Measurements from ENCODE around the gene BCAS1. TPM values are rescaled to one million over a fixed set of nuclear protein-coding genes. Genes with fewer than 3 reads are reported as not detected.

BCAS1 gene
- total and polyA plus RNA-seq, 2 donors: 0.38 to 1.5 TPM

DNA sequence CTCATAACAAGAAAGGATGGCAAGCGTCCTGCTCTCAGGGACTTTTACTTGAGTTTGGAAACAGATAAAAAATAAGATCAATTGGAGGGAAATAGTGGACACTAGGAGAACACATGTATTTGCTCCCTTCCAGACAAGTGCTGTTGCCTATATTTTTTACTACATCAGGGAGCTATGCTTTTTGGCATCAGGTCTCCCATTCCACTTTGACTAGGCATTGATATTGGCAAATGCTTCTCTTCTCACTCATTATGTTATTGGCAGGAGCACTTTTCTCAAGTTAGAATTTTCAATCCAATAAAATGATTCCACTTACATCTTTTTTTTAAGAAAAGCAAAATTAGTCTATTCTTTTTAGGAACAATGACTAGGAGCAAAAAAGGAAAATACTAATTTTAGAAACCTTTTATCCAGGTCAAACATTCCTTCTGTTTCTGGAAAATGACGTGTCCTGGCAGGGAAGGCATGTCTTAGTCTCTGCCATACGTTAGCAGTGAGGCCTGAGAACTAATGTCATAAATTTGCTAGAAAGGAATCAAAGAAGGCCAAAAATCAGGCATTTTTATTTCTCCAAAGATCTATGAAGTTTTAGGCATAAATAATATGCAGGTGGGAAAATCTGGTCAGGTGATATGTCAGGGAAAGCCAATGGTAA lies 21.4 kb downstream of the BCAS1 start:
- Histone ChIP-seq H3K4me1 (ENCODE audit: control insufficient read depth in 2 of 2, insufficient read depth in 2 of 2, low read length in 2 of 2) (no peaks in the 10 kb centered on the region), H3K9me3 (ENCODE audit: control insufficient read depth in 2 of 2, insufficient read depth in 1 of 2, low read length in 1 of 2) (no peaks in the 10 kb centered on the region), H3K27ac (ENCODE audit: low read depth in 1 of 2, low read length in 1 of 2) (no peak overlapping the region), H3K36me3 (ENCODE audit: control insufficient read depth in 2 of 2, insufficient read depth in 2 of 2, low read length in 1 of 2) (no peaks in the 10 kb centered on the region), H3K27me3 (ENCODE audit: control insufficient read depth in 2 of 2, insufficient read depth in 1 of 2, low read length in 1 of 2) (no peaks in the 10 kb centered on the region), H3K4me3 (ENCODE audit: low read length in 2 of 2) (no peak overlapping the region)
- WGBS: 92% methylated on average over 3 of the region's 3 CpGs
- DNase-seq (ENCODE audit: low read depth in 6 of 9, low spot score in 9 of 9): no peak

DNA sequence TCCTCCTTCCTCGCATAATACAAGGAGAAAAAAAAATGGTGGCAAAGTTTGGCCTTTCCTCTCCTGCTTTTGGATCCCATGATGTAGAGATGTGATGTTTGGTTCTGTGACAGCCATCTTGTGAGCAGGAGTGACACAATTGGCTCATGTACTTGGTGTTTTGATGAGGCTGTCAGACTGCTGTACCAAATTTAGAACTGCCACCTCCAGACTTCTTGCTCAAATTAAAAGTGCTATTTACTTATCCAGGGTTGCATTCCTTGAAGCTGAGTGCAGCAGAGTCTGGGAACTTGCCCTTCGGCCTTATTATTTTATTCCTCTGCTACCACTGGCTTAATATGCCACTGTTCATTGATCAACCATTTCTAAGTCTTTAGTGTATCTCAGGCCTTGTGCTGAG lies 21.9 kb downstream of the BCAS1 start:
- no peak overlapping the region for H3K27ac ChIP-seq (ENCODE audit: low read depth in 1 of 2, low read length in 1 of 2)
- 49% methylated on average over 2 of the region's 2 CpGs for WGBS
- DNase-seq (ENCODE audit: low read depth in 6 of 9, low spot score in 9 of 9): no peak

DNA sequence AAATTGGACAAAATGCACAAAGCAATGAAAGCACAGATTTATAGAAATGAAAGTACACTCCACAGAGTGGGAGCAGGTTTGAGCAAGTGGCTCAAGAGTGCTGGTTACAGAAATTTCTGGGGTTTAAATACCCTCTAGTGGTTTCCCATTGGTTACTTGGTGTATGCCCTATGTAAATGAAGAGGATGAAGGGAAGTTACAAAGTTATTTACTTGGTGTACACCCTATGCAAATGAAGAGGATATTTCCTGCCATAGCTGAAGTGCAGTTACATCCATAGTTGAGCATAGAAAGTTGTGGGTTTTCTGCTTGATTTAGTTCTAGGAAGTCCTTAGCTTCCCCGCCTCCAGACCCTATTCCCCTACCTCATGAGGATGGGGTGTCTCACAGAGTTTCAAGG lies 22.7 kb downstream of the BCAS1 start:
- WGBS: 93% methylated on average over 1 of the region's 1 CpG
- no peak overlapping the region for H3K27ac ChIP-seq (ENCODE audit: low read depth in 1 of 2, low read length in 1 of 2)
- no peaks in the 10 kb centered on the region for H3K4me1 ChIP-seq (ENCODE audit: control insufficient read depth in 2 of 2, insufficient read depth in 2 of 2, low read length in 2 of 2)
- H3K9me3 ChIP-seq (ENCODE audit: control insufficient read depth in 2 of 2, insufficient read depth in 1 of 2, low read length in 1 of 2): no peaks in the 10 kb centered on the region
- H3K27me3 ChIP-seq (ENCODE audit: control insufficient read depth in 2 of 2, insufficient read depth in 1 of 2, low read length in 1 of 2): no peaks in the 10 kb centered on the region
- no peak for DNase-seq (ENCODE audit: low read depth in 6 of 9, low spot score in 9 of 9)
- H3K36me3 ChIP-seq (ENCODE audit: control insufficient read depth in 2 of 2, insufficient read depth in 2 of 2, low read length in 1 of 2): no peaks in the 10 kb centered on the region
- H3K4me3 ChIP-seq (ENCODE audit: low read length in 2 of 2): no peak overlapping the region

More for the DNA sequence above, 21.9 kb downstream of the BCAS1 start:
- no peak overlapping the region for H3K4me3 ChIP-seq (ENCODE audit: low read length in 2 of 2)
- H3K9me3 ChIP-seq (ENCODE audit: control insufficient read depth in 2 of 2, insufficient read depth in 1 of 2, low read length in 1 of 2): no peaks in the 10 kb centered on the region
- no peaks in the 10 kb centered on the region for H3K4me1 ChIP-seq (ENCODE audit: control insufficient read depth in 2 of 2, insufficient read depth in 2 of 2, low read length in 2 of 2)
- H3K27me3 ChIP-seq (ENCODE audit: control insufficient read depth in 2 of 2, insufficient read depth in 1 of 2, low read length in 1 of 2): no peaks in the 10 kb centered on the region
- no peaks in the 10 kb centered on the region for H3K36me3 ChIP-seq (ENCODE audit: control insufficient read depth in 2 of 2, insufficient read depth in 2 of 2, low read length in 1 of 2)

DNA sequence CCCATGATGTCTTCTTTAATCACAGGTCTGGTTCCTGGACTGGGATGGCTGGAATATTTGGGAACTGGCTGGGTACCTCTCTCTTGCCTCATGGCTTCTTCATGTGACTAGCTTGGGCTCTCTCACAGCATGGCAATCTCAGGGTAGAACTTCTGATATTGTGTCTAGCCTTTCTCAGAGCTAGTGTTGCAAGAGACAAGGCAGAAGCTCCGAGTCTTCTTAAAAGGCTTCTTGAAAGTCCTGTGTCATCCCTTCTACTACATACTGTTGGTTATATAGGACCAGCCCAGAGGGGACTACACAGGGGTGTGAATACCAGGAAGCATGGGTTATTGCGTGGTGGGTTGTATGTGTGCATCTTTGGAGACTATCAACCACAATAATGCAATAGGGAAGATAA lies 23.3 kb downstream of the BCAS1 start:
- WGBS: 92% methylated on average over 2 of the region's 2 CpGs

DNA sequence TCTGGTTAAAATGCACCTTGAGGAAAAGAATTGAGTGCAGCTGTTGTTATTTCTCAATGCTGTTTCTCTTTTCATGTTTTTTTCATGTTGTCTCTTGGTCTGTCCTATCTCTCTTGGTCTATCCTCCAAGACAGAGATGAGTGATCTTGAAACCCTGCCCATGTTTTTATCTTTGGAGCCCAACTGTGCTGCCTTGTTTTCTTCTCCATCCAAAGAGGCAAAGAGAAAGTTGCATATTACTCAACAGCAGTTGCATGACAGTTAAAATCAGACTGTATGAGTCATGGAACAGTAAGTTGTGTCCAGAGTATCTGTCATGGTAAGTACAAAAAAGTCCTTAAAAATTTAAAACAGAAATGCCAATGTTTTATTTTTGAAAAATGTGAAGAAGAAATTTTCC lies 26.2 kb downstream of the BCAS1 start:
- no peaks in the 10 kb centered on the region for H3K4me1 ChIP-seq (ENCODE audit: control insufficient read depth in 2 of 2, insufficient read depth in 2 of 2, low read length in 2 of 2)
- H3K27ac ChIP-seq (ENCODE audit: low read depth in 1 of 2, low read length in 1 of 2): no peak overlapping the region
- no peaks in the 10 kb centered on the region for H3K27me3 ChIP-seq (ENCODE audit: control insufficient read depth in 2 of 2, insufficient read depth in 1 of 2, low read length in 1 of 2)
- no peaks in the 10 kb centered on the region for H3K9me3 ChIP-seq (ENCODE audit: control insufficient read depth in 2 of 2, insufficient read depth in 1 of 2, low read length in 1 of 2)
- DNase-seq (ENCODE audit: low read depth in 6 of 9, low spot score in 9 of 9): no peak
- H3K36me3 ChIP-seq (ENCODE audit: control insufficient read depth in 2 of 2, insufficient read depth in 2 of 2, low read length in 1 of 2): no peaks in the 10 kb centered on the region
- H3K4me3 ChIP-seq (ENCODE audit: low read length in 2 of 2): no peak overlapping the region

More for the DNA sequence above, 23.3 kb downstream of the BCAS1 start:
- H3K27ac ChIP-seq (ENCODE audit: low read depth in 1 of 2, low read length in 1 of 2): no peak overlapping the region
- H3K36me3 ChIP-seq (ENCODE audit: control insufficient read depth in 2 of 2, insufficient read depth in 2 of 2, low read length in 1 of 2): no peaks in the 10 kb centered on the region
- DNase-seq (ENCODE audit: low read depth in 6 of 9, low spot score in 9 of 9): no peak
- H3K9me3 ChIP-seq (ENCODE audit: control insufficient read depth in 2 of 2, insufficient read depth in 1 of 2, low read length in 1 of 2): no peaks in the 10 kb centered on the region
- H3K27me3 ChIP-seq (ENCODE audit: control insufficient read depth in 2 of 2, insufficient read depth in 1 of 2, low read length in 1 of 2): no peaks in the 10 kb centered on the region
- no peaks in the 10 kb centered on the region for H3K4me1 ChIP-seq (ENCODE audit: control insufficient read depth in 2 of 2, insufficient read depth in 2 of 2, low read length in 2 of 2)
- H3K4me3 ChIP-seq (ENCODE audit: low read length in 2 of 2): no peak overlapping the region

DNA sequence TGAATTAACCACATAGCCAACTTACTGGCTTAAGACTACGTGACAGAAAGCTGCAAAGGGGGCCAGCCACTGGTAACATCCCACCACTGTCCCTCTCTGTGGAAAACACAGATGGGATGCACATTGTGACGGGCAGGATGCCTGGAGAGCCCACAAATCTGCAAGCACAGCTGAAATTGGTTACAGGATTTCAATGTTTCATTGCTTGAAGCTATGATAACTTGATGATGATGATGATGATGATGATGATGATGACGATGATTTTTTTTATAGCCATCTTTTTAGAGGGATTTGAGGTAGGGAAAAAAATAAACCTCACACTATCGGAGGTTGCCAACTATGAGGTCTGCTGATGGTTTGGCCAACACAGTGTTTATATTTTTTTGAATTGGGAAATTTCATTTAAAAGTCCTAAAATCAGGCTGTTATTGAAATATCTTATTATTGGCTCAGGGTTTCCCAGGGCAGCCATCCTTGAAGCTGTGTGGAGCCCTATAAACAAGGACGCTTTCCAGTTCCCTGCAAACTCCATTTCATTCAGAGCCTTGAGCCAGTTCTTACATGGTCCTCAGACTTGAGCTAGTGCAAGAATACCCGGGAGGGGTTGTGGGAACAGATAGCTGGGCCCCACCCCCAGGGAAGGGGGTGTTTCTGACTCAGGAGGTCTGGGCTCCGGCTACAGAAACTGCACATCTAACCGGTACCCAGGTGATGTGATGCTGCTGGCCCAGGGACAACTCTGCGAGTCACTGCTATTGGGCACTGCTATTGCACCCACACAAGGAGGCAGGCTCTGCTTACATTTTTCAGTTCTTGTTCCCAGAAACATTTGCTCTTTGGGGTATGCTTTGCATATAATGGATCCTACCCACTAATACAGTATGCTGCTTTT lies 27.1 kb downstream of the BCAS1 start:
- Histone ChIP-seq H3K27ac (ENCODE audit: low read depth in 1 of 2, low read length in 1 of 2) (no peak overlapping the region), H3K27me3 (ENCODE audit: control insufficient read depth in 2 of 2, insufficient read depth in 1 of 2, low read length in 1 of 2) (no peaks in the 10 kb centered on the region), H3K4me1 (ENCODE audit: control insufficient read depth in 2 of 2, insufficient read depth in 2 of 2, low read length in 2 of 2) (no peaks in the 10 kb centered on the region), H3K9me3 (ENCODE audit: control insufficient read depth in 2 of 2, insufficient read depth in 1 of 2, low read length in 1 of 2) (no peaks in the 10 kb centered on the region), H3K36me3 (ENCODE audit: control insufficient read depth in 2 of 2, insufficient read depth in 2 of 2, low read length in 1 of 2) (no peaks in the 10 kb centered on the region), H3K4me3 (ENCODE audit: low read length in 2 of 2) (no peak overlapping the region)
- no peak for DNase-seq (ENCODE audit: low read depth in 6 of 9, low spot score in 9 of 9)
- 74% methylated on average over 9 of the region's 9 CpGs for WGBS

DNA sequence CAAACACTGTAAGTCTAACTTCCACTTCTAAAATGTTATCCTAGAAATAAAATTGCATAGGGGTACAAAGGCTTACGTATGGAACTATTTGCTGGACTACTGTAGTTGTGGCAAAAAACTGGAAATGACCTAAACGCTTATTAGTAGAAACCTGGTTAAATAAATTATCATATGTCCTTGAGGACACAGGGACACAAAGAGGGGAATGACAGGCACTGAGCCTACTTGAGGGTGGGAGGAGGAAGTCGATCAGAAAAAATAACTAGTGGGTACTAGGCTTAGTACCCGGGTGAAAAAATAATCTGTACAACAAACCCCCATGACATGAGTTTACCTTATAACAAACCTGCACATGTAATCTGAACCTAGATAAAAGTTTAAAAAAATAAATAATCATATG lies 28.4 kb downstream of the BCAS1 start:
- WGBS: 95% methylated on average over 4 of the region's 4 CpGs
- no peak overlapping the region for H3K4me3 ChIP-seq (ENCODE audit: low read length in 2 of 2)

DNA sequence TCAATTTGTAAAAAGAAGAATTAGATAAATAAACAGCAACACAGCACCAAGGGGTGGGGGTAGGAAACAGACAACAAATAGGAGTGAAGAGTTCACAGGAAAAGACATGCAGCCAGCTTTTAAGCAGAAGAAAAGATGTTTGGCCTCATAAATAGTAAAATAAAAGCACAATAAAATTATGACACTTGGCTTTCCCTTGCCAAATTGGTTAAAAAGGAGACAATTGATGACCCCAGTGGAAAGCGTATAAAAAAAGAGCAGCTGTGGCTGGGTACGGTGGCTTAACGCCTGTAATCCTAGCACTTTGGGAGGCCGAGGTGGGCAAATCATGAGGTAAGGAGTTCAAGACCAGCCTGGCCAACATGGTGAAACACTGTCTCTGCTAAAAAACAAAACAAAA lies 29.1 kb downstream of the BCAS1 start:
- Histone ChIP-seq H3K4me1 (ENCODE audit: control insufficient read depth in 2 of 2, insufficient read depth in 2 of 2, low read length in 2 of 2) (no peaks in the 10 kb centered on the region), H3K27me3 (ENCODE audit: control insufficient read depth in 2 of 2, insufficient read depth in 1 of 2, low read length in 1 of 2) (no peaks in the 10 kb centered on the region), H3K36me3 (ENCODE audit: control insufficient read depth in 2 of 2, insufficient read depth in 2 of 2, low read length in 1 of 2) (no peaks in the 10 kb centered on the region), H3K9me3 (ENCODE audit: control insufficient read depth in 2 of 2, insufficient read depth in 1 of 2, low read length in 1 of 2) (no peaks in the 10 kb centered on the region), H3K4me3 (ENCODE audit: low read length in 2 of 2) (no peak overlapping the region), H3K27ac (ENCODE audit: low read depth in 1 of 2, low read length in 1 of 2) (no peak overlapping the region)
- WGBS: 97% methylated on average over 4 of the region's 4 CpGs
- no peak for DNase-seq (ENCODE audit: low read depth in 6 of 9, low spot score in 9 of 9)

More for the DNA sequence above, 28.4 kb downstream of the BCAS1 start:
- Histone ChIP-seq H3K27ac (ENCODE audit: low read depth in 1 of 2, low read length in 1 of 2) (no peak overlapping the region), H3K4me1 (ENCODE audit: control insufficient read depth in 2 of 2, insufficient read depth in 2 of 2, low read length in 2 of 2) (no peaks in the 10 kb centered on the region), H3K27me3 (ENCODE audit: control insufficient read depth in 2 of 2, insufficient read depth in 1 of 2, low read length in 1 of 2) (no peaks in the 10 kb centered on the region), H3K9me3 (ENCODE audit: control insufficient read depth in 2 of 2, insufficient read depth in 1 of 2, low read length in 1 of 2) (no peaks in the 10 kb centered on the region), H3K36me3 (ENCODE audit: control insufficient read depth in 2 of 2, insufficient read depth in 2 of 2, low read length in 1 of 2) (no peaks in the 10 kb centered on the region)
- DNase-seq (ENCODE audit: low read depth in 6 of 9, low spot score in 9 of 9): no peak

DNA sequence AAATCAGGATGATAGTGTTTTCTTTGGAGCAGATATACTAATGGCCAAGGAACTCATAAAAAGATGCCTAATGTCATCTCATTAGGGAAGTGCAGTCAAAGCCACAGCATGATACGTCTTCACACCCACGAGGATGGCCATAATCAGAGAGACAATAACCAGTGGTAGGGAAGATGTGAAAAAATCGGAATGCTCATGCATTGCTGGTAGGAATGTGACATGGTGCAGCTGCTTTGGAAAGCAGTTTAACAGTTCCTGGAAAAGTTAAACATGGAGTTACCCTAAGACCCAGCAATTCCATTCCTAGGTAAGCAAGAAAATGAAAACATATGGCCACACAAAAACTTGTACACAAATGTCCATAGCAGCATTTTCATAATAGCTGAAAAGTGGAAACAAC lies 29.9 kb downstream of the BCAS1 start:
- H3K9me3 ChIP-seq (ENCODE audit: control insufficient read depth in 2 of 2, insufficient read depth in 1 of 2, low read length in 1 of 2): no peaks in the 10 kb centered on the region
- H3K27me3 ChIP-seq (ENCODE audit: control insufficient read depth in 2 of 2, insufficient read depth in 1 of 2, low read length in 1 of 2): no peaks in the 10 kb centered on the region
- no peak for DNase-seq (ENCODE audit: low read depth in 6 of 9, low spot score in 9 of 9)
- no peaks in the 10 kb centered on the region for H3K36me3 ChIP-seq (ENCODE audit: control insufficient read depth in 2 of 2, insufficient read depth in 2 of 2, low read length in 1 of 2)
- no peak overlapping the region for H3K27ac ChIP-seq (ENCODE audit: low read depth in 1 of 2, low read length in 1 of 2)
- no CpG with 5 or more reads among the region's 3 CpGs for WGBS
- H3K4me1 ChIP-seq (ENCODE audit: control insufficient read depth in 2 of 2, insufficient read depth in 2 of 2, low read length in 2 of 2): no peaks in the 10 kb centered on the region
- H3K4me3 ChIP-seq (ENCODE audit: low read length in 2 of 2): no peak overlapping the region

Measured in thymus (tissue), 11 donors.